ENCODE data around the gene KLHL24. TPM values are rescaled to one million over a fixed set of nuclear protein-coding genes. Genes with fewer than 3 reads are reported as not detected.
"Not testable (repeated sequence)": the region's sequence is repeated elsewhere in the genome, so short reads cannot be mapped to it uniquely, and the experiment has no call there.

KLHL24 gene
- total RNA-seq, 1 experiment from 2014 or later = 15.1 TPM

GRCh38 chr3:183636221-183637105 lies 1.0 kb downstream of the KLHL24 start:
- DNase-seq (ENCODE audit: low read depth) = peak; percentile 97

- DNase-seq (ENCODE audit: low read depth) = no peak
Measured at GRCh38 chr3:183637106-183637486, 1.7 kb downstream of the KLHL24 start.

- not testable (repeated sequence) for DNase-seq (ENCODE audit: low read depth)
Measured at GRCh38 chr3:183637633-183638032, 2.2 kb downstream of the KLHL24 start.

- DNase-seq (ENCODE audit: low read depth) = no peak
Measured at GRCh38 chr3:183638101-183638852, 2.9 kb downstream of the KLHL24 start.

- DNase-seq (ENCODE audit: low read depth) = not testable (repeated sequence)
Measured at GRCh38 chr3:183640635-183641034, 5.2 kb downstream of the KLHL24 start.

GRCh38 chr3:183641882-183642281 lies 6.5 kb downstream of the KLHL24 start:
- DNase-seq (ENCODE audit: low read depth) = no peak

GRCh38 chr3:183644244-183644643 lies 8.8 kb downstream of the KLHL24 start:
- no peak for DNase-seq (ENCODE audit: low read depth)

- no peak for DNase-seq (ENCODE audit: low read depth)
Measured at GRCh38 chr3:183645254-183645653, 9.8 kb downstream of the KLHL24 start.

- no peak for DNase-seq (ENCODE audit: low read depth)
Measured at GRCh38 chr3:183650554-183650953, 15.1 kb downstream of the KLHL24 start.

GRCh38 chr3:183653209-183654064 lies 18.0 kb downstream of the KLHL24 start:
- DNase-seq (ENCODE audit: low read depth) = peak; percentile 13

GRCh38 chr3:183654727-183655126 lies 19.3 kb downstream of the KLHL24 start:
- DNase-seq (ENCODE audit: low read depth) = no peak

GRCh38 chr3:183662099-183662498 lies 26.7 kb downstream of the KLHL24 start:
- no peak for DNase-seq (ENCODE audit: low read depth)

GRCh38 chr3:183664913-183665381 lies 29.5 kb downstream of the KLHL24 start:
- DNase-seq (ENCODE audit: low read depth) = peak; percentile 98

- no peak for DNase-seq (ENCODE audit: low read depth)
Measured at GRCh38 chr3:183680061-183680460, 44.6 kb downstream of the KLHL24 start.

GRCh38 chr3:183687705-183688104 lies 52.3 kb downstream of the KLHL24 start:
- no peak for DNase-seq (ENCODE audit: low read depth)

- no peak for DNase-seq (ENCODE audit: low read depth)
Measured at GRCh38 chr3:183688874-183689273, 53.5 kb downstream of the KLHL24 start.

- DNase-seq (ENCODE audit: low read depth) = not testable (repeated sequence)
Measured at GRCh38 chr3:183689621-183690020, 54.2 kb downstream of the KLHL24 start.

- DNase-seq (ENCODE audit: low read depth) = no peak
Measured at GRCh38 chr3:183690402-183690995, 55.1 kb downstream of the KLHL24 start.

- DNase-seq (ENCODE audit: low read depth) = peak; percentile 46
Measured at GRCh38 chr3:183692436-183692835, 57.0 kb downstream of the KLHL24 start.

- peak; percentile 50 for DNase-seq (ENCODE audit: low read depth)
Measured at GRCh38 chr3:183695569-183696364, 60.3 kb downstream of the KLHL24 start.

Data from M059J (cell line).